ENCODE data around the gene GRIP1. TPM values are rescaled to one million over a fixed set of nuclear protein-coding genes. Genes with fewer than 3 reads are reported as not detected.
A peak's percentile ranks its signal among the peaks of the same experiment; 100 is the strongest.

Gene GRIP1
- total RNA-seq, 1 experiment from 2014 or later = 0.23 TPM

GRCh38 chr12:66447643-66448042, 231.2 kb downstream of the GRIP1 start:
- Histone ChIP-seq H3K36me3 (ENCODE audit: control insufficient read depth, insufficient read depth, low read length) (no peaks in the 10 kb centered on the region), H3K4me1 (no peaks in the 10 kb centered on the region), H3K9me3 (no peaks in the 10 kb centered on the region), H3K27me3 (replicated peaks; ENCODE audit: control insufficient read depth, insufficient read depth, low read length) (peaks cover 2% of the 10 kb centered on the region), H3K4me3 (ENCODE audit: low read depth, low read length) (no peak overlapping the region)
- Mint-ChIP-seq H3K4me3 (ENCODE audit: unreplicated experiment) (no peak overlapping the region), H3K27ac (ENCODE audit: unreplicated experiment) (no peak overlapping the region), H3K36me3 (ENCODE audit: insufficient read depth, unreplicated experiment) (no peaks in the 10 kb centered on the region), H3K27me3 (ENCODE audit: insufficient read depth, unreplicated experiment) (peaks cover 3% of the 10 kb centered on the region), H3K4me1 (ENCODE audit: low read depth, unreplicated experiment) (no peaks in the 10 kb centered on the region), H3K9me3 (ENCODE audit: unreplicated experiment) (no peaks in the 10 kb centered on the region)
- ChIA-PET CTCF (no interaction called here), POLR2A (no interaction called here)
- intact Hi-C loops (cut with micrococcal nuclease; ENCODE audit: unreplicated experiment) = no loop called here
- no TSS peak for BruUV-seq (replicated peaks)
- DNase-seq = no peak
- TF ChIP-seq CTCF (IDR thresholded peaks at IDR 0.05; ENCODE audit: insufficient read depth in 1 of 2, low read depth in 1 of 2, low read length in 1 of 2, severe bottlenecking in 1 of 2, unreplicated experiment in 1 of 2) = no peak

- H3K4me3 ChIP-seq (ENCODE audit: low read depth, low read length) = no peak overlapping the region
- no TSS peak for BruUV-seq (replicated peaks)
- intact Hi-C loops (cut with micrococcal nuclease; ENCODE audit: unreplicated experiment) = no loop called here
- no peaks in the 10 kb centered on the region for H3K27me3 Mint-ChIP-seq (ENCODE audit: insufficient read depth, unreplicated experiment)
- H3K4me3 Mint-ChIP-seq (ENCODE audit: unreplicated experiment) = no peak overlapping the region
- TF ChIP-seq CTCF (IDR thresholded peaks at IDR 0.05; ENCODE audit: insufficient read depth in 1 of 2, low read depth in 1 of 2, low read length in 1 of 2, severe bottlenecking in 1 of 2, unreplicated experiment in 1 of 2) = no peak
- no peak for DNase-seq
- H3K4me1 Mint-ChIP-seq (ENCODE audit: low read depth, unreplicated experiment) = no peaks in the 10 kb centered on the region
- peaks cover 2% of the 10 kb centered on the region for H3K27me3 ChIP-seq (replicated peaks; ENCODE audit: control insufficient read depth, insufficient read depth, low read length)
- ChIA-PET POLR2A (no interaction called here), CTCF (no interaction called here)
- H3K36me3 Mint-ChIP-seq (ENCODE audit: insufficient read depth, unreplicated experiment) = no peaks in the 10 kb centered on the region
- H3K36me3 ChIP-seq (ENCODE audit: control insufficient read depth, insufficient read depth, low read length) = no peaks in the 10 kb centered on the region
- H3K9me3 Mint-ChIP-seq (ENCODE audit: unreplicated experiment) = no peaks in the 10 kb centered on the region
- H3K4me1 ChIP-seq = 0 out of 2 replicates have a peak, but pooled peaks cover 8% of the 10 kb centered on the region
- no peak overlapping the region for H3K27ac Mint-ChIP-seq (ENCODE audit: unreplicated experiment)
- no peaks in the 10 kb centered on the region for H3K9me3 ChIP-seq
Observed at GRCh38 chr12:66446276-66446675, 232.6 kb downstream of the GRIP1 start.

GRCh38 chr12:66441905-66442559, 236.8 kb downstream of the GRIP1 start:
- intact Hi-C loops (cut with micrococcal nuclease; ENCODE audit: unreplicated experiment) = no loop called here
- ChIA-PET POLR2A (no interaction called here), CTCF (no interaction called here)

More at GRCh38 chr12:66441905-66442559, 236.8 kb downstream of the GRIP1 start:
- DNase-seq = peak in 1 of 2 experiments; percentile 18
- H3K9me3 ChIP-seq = no peaks in the 10 kb centered on the region
- Mint-ChIP-seq H3K36me3 (ENCODE audit: insufficient read depth, unreplicated experiment) (no peaks in the 10 kb centered on the region), H3K4me1 (ENCODE audit: low read depth, unreplicated experiment) (no peaks in the 10 kb centered on the region), H3K9me3 (ENCODE audit: unreplicated experiment) (no peaks in the 10 kb centered on the region), H3K27me3 (ENCODE audit: insufficient read depth, unreplicated experiment) (no peaks in the 10 kb centered on the region), H3K4me3 (ENCODE audit: unreplicated experiment) (no peak overlapping the region), H3K27ac (ENCODE audit: unreplicated experiment) (no peak overlapping the region)
- 0 out of 2 replicates have a peak, but pooled peaks cover 8% of the 10 kb centered on the region for H3K4me1 ChIP-seq
- BruUV-seq (replicated peaks) = no TSS peak
- H3K36me3 ChIP-seq (ENCODE audit: control insufficient read depth, insufficient read depth, low read length) = no peaks in the 10 kb centered on the region
- no peaks in the 10 kb centered on the region for H3K27me3 ChIP-seq (replicated peaks; ENCODE audit: control insufficient read depth, insufficient read depth, low read length)
- no peak for TF ChIP-seq CTCF (IDR thresholded peaks at IDR 0.05; ENCODE audit: insufficient read depth in 1 of 2, low read depth in 1 of 2, low read length in 1 of 2, severe bottlenecking in 1 of 2, unreplicated experiment in 1 of 2)
- no peak overlapping the region for H3K4me3 ChIP-seq (ENCODE audit: low read depth, low read length)
